Ramos (cell line): ENCODE data around the gene MIPOL1.
"Not testable (repeated sequence)": the region's sequence is repeated elsewhere in the genome, so short reads cannot be mapped to it uniquely, and the experiment has no call there.

Experiments
- in situ Hi-C: fragments of 300-500 bp; cut with MboI; formaldehyde crosslinking; loops from one replicate; pipeline ENCODE4 v1.14.3; 2022; ENCODE audit warnings: low sequenced_read_pairs; ENCODE audit not compliant: unreplicated experiment

Gene MIPOL1

DNA sequence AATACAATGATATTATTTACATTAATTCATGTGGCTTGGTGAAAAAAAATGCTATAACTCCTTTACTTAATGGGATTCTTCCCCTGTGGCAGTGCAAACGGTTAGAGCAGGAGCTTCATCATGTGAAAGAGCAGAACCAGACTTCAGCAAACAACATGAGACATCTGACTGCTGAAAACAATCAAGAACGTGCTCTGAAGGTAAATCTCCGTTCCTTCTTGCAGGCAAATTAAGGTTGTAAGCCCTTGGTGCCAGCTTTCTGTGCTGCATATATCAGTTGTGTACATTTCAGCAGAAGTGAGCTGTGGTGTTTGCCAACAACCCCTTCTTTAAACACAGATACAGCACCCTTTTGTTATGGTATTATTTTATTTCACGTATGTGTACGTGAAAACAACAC lies 171.7 kb downstream of the MIPOL1 start:
- in situ Hi-C loops, result no loop called here

GRCh38 chr14:37375566-37375965 lies 177.8 kb downstream of the MIPOL1 start:
- in situ Hi-C loops, result no loop called here

DNA sequence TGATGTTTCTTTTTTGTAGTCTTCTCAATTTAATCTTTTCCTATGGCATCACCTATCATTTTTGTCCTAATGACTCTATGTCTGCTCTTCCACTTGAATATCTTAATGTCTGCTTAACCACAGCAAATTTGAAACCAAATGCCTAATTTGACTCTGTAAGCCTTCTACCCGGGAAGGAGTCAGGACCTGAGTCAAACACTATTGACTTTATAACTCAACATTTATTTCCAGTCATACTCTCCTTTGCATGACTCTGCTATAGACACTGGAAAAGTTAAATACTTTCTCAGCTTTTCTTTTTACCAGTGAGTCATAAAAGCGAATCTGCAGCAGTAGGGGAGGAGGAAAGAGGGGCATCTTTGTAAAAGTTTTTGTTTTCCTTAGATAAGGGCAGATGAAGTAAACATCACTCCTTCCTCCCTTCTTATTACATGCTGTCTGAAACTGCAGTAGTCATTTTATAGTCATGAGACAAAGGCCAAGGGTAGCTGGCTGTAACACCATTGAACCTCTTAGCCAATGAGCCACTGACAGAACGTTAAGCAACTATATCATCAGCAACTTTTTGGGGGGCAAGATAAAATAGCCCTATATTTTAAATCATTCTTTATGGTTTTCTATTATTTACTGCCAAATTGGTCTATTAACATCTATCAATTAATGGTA lies 179.3 kb downstream of the MIPOL1 start:
- in situ Hi-C loops, result no loop called here

- in situ Hi-C loops, result no loop called here
Measured at GRCh38 chr14:37384870-37385596, 187.3 kb downstream of the MIPOL1 start.

DNA sequence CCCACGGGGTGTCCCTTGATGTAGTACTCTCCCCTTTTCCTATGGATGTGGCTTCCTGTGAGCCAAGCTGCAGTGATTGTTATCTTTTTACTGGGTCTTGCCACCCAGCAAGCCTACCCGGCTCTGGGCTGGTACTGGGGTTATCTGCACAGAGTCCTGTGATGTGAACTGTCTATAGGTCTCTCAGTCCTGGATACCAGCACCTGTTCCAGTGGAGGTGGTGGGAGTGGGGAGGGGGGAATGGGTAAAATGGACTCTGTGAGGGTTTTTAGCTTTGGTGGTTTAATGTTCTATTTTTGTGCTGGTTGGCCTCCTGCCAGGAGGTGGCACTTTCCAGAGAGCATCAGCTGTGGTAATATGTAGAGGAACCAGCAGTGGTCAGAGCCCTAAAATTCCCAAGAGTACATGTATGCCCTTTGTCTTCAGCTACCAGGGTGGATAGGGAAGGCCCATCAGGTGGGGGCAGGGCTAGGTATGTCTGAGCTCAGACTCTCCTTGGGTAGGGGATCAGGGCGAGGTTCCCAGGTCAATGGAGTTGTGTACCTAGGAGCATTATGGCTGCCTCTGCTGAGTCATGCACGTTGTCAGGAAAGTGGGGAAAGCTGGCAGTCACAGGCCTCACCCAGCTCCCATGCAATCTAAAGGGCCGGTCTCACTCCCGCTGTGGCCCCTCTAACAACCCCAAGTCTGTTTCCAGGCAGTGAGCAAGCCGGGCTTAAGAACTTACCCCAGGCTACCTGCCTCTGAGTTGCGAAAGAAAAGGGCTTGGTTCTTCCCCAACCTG lies 199.6 kb downstream of the MIPOL1 start:
- in situ Hi-C loops, result not testable (repeated sequence)

- in situ Hi-C loops, result no loop called here
Measured at GRCh38 chr14:37397941-37398215, 200.1 kb downstream of the MIPOL1 start.

DNA sequence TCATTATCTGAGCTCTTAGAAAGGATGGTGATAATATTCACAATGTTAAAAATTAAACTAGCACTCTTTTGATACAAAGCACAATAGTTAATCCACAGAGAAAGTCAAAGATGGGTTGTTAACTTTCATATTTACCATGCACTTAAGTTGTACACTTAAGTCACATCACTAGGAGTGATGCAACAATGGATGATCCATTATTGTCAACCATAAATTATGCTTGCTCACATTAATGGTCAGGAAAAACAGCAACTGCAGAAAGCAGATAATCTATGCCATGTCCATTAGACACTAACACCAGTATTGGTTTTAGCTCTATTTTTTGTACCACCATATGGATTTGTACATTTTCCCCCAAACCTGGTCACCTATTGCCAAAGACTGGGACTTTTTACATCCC lies 201.8 kb downstream of the MIPOL1 start:
- in situ Hi-C loops, result no loop called here

GRCh38 chr14:37401093-37401492 lies 203.4 kb downstream of the MIPOL1 start:
- in situ Hi-C loops, result no loop called here

- in situ Hi-C loops, result no loop called here
Measured at GRCh38 chr14:37403626-37404025, 205.9 kb downstream of the MIPOL1 start.

DNA sequence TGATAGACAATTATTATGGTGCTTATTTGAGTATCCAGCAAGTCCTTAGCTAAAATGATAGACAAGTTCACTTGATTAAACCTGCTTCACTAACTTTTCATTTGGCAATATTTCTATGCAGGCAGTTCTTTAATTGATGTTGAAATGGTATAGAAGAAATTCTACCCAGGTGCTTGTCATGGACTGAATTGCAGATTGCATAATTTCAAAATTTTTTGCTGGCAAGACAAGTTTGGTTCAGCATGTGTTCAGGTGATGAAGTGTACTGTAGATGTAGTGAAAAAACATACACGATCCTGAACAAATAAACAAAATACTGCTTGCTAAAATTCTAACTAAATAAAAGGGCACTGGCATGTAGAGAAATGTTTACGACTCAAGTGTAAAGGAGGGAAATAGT lies 208.4 kb downstream of the MIPOL1 start:
- in situ Hi-C loops, result no loop called here

DNA sequence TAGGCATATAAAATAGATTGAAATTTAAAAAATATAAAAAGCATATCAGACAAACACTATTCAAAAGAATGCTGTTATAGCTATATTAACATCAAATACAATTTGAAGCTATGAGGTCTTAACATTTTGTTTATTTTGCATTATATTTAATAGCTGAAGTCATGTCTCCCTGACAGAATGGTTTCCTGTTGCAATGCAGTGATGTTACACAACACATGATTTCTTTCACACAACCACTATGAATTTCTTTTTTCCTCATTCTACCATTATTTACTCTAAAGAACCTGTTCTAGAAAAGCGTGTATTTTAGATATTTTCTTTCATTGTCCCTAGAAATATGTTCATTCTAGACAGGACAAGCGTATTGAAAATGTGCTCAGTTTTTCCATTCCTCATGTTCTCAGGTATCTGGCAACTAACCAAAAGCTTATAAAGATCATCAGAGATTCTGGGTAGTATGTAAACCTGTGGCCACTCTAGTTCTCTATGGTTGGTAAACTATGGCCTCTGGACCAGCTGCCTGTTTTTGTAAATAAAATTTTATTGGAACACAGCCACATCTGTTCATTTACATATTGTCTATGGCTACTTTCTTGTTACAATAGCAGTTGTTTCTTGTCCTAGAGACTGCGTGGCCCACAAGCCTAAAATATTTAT lies 213.5 kb downstream of the MIPOL1 start:
- in situ Hi-C loops, result no loop called here

GRCh38 chr14:37413050-37413449 lies 215.3 kb downstream of the MIPOL1 start:
- in situ Hi-C loops, result no loop called here

DNA sequence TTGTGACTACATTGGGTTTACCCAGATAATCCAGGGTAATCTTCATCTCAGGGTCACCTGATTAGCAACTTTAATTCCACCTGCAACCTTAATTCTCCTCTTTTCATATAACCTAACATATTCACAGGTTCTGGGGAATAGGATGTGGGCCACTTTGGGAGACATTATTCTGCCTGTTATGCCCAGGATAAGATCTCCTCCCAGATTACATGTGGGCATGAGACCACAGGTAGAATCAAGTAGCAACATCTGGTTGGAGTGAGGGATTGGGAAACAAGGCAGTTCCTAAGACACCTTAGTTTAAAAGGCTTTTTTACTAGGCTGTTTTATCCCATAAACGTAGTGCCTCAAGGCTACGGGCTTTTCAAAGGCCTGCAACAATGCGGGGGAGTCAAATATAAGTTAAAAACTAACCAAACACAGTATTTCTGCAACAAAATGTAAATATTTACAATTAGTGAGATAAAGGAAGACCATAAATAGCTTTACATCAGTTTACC lies 215.8 kb downstream of the MIPOL1 start:
- in situ Hi-C loops, result no loop called here

DNA sequence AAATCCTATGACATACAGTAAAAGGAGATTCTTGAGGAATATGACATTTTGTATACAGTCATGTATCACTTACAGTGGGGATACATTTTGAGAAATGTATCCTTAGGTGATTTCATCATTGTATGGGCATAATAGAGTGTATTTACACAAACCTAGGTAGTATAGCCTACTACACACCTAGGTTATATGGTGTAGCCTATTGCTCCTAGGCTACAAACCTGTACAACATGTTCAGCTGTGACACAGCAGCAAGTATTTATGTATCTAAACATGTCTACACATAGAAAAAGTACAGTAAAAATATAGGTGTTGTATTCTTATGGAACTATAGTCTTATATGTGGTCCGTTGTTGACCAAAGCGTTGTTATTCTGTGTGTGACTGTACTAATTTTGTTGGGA lies 218.5 kb downstream of the MIPOL1 start:
- in situ Hi-C loops, result no loop called here

DNA sequence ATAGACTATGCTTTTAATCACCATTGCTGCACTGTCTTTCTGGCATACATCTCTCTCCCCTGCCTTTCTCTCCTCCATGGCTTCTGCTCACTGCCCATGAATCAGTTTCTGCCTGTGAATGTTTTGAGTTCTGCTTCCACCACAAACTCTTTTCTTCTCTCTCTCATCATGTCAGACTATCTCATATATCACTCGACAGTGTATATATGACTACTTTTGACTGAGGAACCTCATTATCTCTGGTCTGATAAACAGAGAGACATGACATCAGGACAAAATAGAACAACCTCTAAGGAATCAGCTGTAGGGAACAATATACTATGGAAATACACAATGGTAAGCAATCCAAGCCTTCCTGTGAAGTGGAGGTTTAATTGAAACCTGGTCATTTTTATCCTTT lies 219.4 kb downstream of the MIPOL1 start:
- in situ Hi-C loops, result no loop called here

GRCh38 chr14:37417833-37418232 lies 220.1 kb downstream of the MIPOL1 start:
- in situ Hi-C loops, result no loop called here

DNA sequence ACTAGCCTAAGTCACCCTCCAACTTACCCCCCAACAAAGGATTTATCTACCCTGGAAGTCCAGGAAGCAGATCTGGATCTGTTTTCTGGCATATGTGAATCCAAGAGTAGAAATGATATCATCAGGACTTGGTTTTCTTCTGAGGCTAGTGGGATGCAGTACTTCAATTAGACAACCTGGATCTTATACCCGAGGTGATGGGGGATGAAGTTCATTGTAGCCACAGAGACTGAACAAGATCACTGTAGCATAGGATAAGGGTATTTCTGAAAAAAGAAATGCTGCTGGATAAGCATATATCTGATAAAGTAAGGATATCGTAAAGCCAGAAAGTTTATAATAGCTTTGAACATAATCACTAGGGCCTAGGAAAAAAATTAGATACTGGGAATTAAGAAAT lies 222.9 kb downstream of the MIPOL1 start:
- in situ Hi-C loops, result no loop called here

GRCh38 chr14:37422319-37422718 lies 224.6 kb downstream of the MIPOL1 start:
- in situ Hi-C loops, result no loop called here

- in situ Hi-C loops, result no loop called here
Measured at GRCh38 chr14:37422748-37423147, 225.0 kb downstream of the MIPOL1 start.

DNA sequence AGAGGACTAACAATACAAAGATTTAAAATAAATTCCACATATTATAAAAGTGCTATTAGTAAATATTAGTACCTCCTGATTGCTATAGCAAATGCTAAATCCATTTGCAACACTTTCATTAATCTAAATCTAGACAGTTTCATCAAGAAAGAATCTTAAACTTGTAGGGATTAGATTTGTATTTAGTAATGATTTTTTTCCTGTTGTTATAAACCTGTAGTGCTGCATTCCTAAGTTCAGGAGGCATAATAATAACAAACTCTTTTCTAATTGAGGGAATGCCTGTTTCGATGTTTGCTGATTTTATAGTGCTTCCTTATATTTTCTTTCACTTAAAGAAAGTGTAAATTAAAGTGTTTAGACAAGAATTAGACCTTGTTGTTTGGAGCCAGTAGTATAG lies 231.2 kb downstream of the MIPOL1 start:
- in situ Hi-C loops, result no loop called here

- in situ Hi-C loops, result no loop called here
Measured at GRCh38 chr14:37429618-37430017, 231.9 kb downstream of the MIPOL1 start.
